ENCODE data around the gene MICA.
"Not testable (repeated sequence)": the region's sequence is repeated elsewhere in the genome, so short reads cannot be mapped to it uniquely, and the experiment has no call there.

MICA gene

GRCh38 chr6:31412506-31412905, 9.1 kb downstream of the MICA start:
- no peak for DNase-seq (ENCODE audit: low read depth, low spot score)

- not testable (repeated sequence) for DNase-seq (ENCODE audit: low read depth, low spot score)
Measured at GRCh38 chr6:31414148-31414770, 10.9 kb downstream of the MICA start.

- DNase-seq (ENCODE audit: low read depth, low spot score) = no peak
Measured at GRCh38 chr6:31414771-31415265, 11.4 kb downstream of the MICA start.

- no peak for DNase-seq (ENCODE audit: low read depth, low spot score)
Measured at GRCh38 chr6:31416394-31417014, 13.1 kb downstream of the MICA start.

- DNase-seq (ENCODE audit: low read depth, low spot score) = no peak
Measured at GRCh38 chr6:31418251-31418650, 14.9 kb downstream of the MICA start.

GRCh38 chr6:31419842-31420241, 16.4 kb downstream of the MICA start:
- DNase-seq (ENCODE audit: low read depth, low spot score) = no peak

GRCh38 chr6:31420546-31420945, 17.2 kb downstream of the MICA start:
- no peak for DNase-seq (ENCODE audit: low read depth, low spot score)

GRCh38 chr6:31422587-31422986, 19.2 kb downstream of the MICA start:
- DNase-seq (ENCODE audit: low read depth, low spot score) = no peak

GRCh38 chr6:31423550-31423949, 20.2 kb downstream of the MICA start:
- DNase-seq (ENCODE audit: low read depth, low spot score) = no peak

GRCh38 chr6:31426395-31427354, 23.3 kb downstream of the MICA start:
- no peak for DNase-seq (ENCODE audit: low read depth, low spot score)

- no peak for DNase-seq (ENCODE audit: low read depth, low spot score)
Measured at GRCh38 chr6:31430449-31430848, 27.1 kb downstream of the MICA start.

- DNase-seq (ENCODE audit: low read depth, low spot score) = not testable (repeated sequence)
Measured at GRCh38 chr6:31435051-31435450, 31.7 kb downstream of the MICA start.

GRCh38 chr6:31438222-31438621, 34.8 kb downstream of the MICA start:
- no peak for DNase-seq (ENCODE audit: low read depth, low spot score)

GRCh38 chr6:31438677-31439076, 35.3 kb downstream of the MICA start:
- DNase-seq (ENCODE audit: low read depth, low spot score) = no peak

- no peak for DNase-seq (ENCODE audit: low read depth, low spot score)
Measured at GRCh38 chr6:31441365-31442267, 38.2 kb downstream of the MICA start.

- DNase-seq (ENCODE audit: low read depth, low spot score) = no peak
Measured at GRCh38 chr6:31446481-31446880, 43.1 kb downstream of the MICA start.

GRCh38 chr6:31446999-31447789, 43.8 kb downstream of the MICA start:
- DNase-seq (ENCODE audit: low read depth, low spot score) = not testable (repeated sequence)

- no peak for DNase-seq (ENCODE audit: low read depth, low spot score)
Measured at GRCh38 chr6:31450751-31451150, 47.4 kb downstream of the MICA start.

- DNase-seq (ENCODE audit: low read depth, low spot score) = no peak
Measured at GRCh38 chr6:31452859-31453258, 49.5 kb downstream of the MICA start.

GRCh38 chr6:31453259-31453658, 49.9 kb downstream of the MICA start:
- DNase-seq (ENCODE audit: low read depth, low spot score) = no peak
